Cerebellar cortex (tissue), 1 donor: ENCODE data around the gene TOP1.

Experiments used
- DNase-seq: peaks from one replicate; pipeline ENCODE4 v3.0.0-alpha.2; 2015; ENCODE audit warnings: low spot score

Gene TOP1

DNA sequence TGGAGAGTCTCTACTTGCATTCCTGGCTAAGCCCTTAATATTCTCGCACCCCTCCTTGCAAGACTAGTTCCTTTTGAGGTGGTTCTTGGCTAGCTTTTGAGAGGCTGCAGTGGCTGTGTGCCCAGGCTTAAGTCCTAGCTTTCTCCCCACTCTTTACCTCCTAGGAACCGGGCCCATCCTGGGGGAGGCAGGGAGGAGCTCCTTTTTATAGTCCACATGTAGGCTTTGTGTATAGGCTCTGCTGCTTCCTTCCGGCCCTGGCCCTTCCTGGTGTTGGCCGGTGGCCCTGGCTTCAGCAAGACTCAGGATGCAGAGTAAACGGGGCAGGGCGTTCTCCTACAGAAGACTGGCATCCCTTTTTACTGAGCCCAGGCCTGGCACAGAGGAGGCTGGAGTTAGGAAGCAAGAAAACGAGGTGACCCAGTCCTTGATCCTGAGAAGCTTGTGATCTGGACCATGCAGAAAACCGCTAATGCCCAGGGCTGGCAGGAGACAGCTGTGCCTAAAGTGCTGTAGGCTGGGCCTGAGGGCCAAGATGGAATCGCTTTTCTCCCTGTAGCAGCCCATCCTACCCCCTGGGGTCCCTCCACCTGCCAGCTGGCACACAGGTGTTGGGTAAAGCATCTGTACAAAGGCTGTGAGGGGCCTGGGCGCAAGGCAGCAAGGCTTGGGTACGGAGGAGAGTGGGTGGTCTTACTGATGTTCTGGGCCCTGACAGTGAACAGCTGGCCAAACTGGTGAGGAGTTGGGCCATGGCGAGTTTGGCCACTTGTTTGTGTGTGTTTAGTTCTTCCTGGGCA, 117.4 kb downstream of the TOP1 start:
- peak; percentile 74 for DNase-seq

DNA sequence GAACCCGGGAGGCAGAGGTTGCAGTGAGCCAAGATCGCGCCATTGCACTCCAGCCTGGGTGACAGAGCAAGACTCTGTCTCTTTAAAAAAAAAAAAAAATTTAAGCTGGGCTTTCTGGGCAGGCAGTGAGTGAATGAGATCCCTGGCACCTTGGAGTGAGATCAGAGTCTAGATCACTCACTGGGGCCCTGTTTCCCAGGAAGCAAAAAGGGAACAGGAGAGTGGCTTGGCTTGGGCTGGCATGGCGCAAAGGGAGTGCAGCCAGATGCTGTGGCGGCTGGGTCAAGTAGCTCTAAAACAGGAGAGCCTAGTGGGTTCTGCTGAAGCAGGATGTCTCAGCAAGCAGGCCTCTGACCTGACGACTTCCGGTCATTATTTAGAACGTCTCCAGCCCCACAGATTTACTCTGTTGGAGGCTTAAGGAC, 119.2 kb downstream of the TOP1 start:
- no peak for DNase-seq

- DNase-seq, result no peak
These were observed 120.3 kb downstream of the TOP1 start for GRCh38 chr20:41148942-41149341.

GRCh38 chr20:41150664-41151063, 122.0 kb downstream of the TOP1 start:
- DNase-seq, result no peak

DNA sequence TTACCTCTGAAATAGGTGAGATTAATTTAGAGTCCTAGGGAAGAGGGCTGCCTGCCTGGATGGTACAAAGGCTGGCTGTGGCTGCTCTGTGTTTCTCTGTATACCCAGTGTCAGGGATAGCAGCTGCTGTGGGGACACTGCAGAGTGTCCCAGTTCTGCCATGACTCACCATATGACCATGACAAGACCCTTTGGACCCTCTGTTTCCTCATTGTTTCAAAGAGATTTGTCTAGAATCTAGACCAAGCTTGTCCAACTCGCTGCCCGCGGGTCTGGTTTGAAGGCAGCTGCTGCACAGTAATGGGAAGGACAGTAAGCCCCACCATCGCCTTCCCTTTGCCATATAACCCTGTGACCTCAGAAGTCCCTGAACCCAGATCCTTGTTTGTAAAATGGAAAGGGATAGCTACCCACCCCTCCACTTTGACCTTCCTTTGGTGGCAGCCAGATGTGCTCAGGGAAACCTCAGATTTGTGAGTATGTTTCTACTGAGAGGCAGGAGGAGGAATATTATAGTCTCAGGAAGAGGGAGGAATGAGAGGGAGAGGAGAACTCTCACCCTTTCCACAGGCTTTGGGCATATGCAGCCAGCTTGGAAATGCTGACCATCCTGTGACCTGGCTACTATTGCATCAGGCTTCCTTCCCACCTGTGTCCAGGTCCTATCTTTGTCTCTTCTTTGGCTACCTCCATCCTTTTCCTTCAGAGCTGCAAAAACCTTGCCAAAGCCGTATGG, 122.7 kb downstream of the TOP1 start:
- DNase-seq, result no peak

DNA sequence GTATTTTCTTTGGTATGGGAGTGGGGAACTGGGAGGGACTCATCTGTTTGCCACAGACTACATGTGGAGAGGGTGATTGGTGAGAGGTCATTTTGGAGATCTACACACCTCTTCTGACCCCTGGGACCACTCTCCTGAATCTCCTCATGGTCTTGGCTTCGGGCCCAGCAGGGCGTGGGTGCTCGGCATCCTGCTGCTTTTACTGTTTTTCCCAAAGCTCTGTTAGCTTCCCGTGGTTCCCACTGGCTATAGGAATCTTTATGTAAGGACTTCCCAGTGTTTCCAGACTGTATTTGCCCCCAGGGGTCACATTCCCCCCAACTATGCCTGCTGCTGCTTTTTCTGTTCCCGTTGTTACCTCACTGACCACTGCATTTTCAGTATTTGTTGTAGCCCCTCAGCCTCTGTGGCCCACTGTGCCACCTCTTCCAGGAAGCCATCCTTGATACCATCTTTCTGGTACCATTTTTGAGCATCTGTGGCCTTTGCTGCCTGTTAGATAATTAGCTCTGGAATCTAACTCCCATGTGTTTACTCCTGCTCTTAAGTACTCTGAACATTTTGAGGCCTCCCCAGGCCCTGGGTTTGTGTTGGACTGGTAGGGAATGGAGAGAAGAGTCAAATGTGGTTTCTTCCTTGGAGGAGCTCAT, 123.6 kb downstream of the TOP1 start:
- no peak for DNase-seq

DNA sequence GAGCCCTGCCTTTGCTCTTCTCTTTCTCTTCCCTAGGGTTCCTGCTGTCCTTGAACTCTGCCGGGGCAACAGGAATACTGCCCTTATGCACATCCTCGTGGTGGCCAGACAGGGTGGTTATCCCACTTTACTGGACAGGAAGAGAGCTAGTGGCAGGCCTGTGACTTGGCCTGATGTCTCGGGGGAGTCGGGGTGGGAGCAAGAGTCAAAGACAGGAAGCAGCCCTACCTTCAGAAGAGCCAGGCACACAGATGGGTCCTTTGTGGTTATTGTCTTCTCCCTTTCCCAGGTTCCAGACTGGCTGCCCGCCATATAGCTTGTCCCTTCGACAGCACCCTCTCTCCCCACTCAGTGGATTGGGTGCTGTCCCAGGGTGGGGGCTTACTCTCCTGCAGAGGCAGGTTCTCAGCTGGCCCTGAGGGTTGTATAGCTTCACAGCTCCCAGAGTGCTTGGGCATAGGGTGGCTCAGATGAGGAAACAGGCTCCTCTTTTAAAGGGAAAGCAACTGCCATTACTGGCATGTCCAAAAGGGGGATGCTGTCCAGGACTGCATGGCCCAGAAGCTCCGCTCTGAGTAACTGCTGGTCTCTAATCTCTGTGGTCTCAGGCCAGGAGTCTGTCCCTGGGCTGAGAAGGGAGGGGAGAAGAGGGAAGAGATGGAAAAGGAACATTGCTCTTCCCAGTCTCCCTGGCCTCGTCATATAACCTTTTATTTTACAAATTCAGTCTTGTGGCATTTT, 126.0 kb downstream of the TOP1 start:
- no peak for DNase-seq

- DNase-seq, result no peak
These were observed 126.6 kb downstream of the TOP1 start for GRCh38 chr20:41155261-41155660.

DNA sequence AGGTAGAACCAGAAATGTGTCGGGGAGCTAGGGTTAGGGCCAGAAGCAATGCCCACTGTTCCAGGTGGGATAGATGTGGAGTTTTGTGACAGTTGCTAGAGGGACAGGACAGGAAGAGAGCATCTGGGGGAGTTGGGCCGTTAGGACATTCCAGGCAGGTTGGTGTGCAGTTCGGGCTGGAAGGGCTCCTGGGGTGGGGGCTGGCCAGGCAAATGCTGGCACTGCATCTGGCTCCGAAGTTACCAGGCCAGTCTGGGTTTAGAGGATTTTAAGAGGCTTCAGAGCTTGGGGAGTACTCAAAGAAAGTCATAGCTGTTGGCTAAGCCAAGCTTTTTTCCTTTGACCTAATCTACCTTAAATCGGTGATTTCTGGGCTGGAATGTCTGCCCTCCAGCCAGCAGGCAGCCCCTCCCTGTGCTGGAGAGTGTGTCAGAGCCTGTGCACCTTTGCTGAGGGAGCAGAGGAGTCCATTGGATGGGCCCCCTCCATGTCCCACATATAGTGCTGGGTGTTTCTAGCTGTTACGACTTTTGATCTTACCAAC, 129.5 kb downstream of the TOP1 start:
- DNase-seq, result no peak

DNA sequence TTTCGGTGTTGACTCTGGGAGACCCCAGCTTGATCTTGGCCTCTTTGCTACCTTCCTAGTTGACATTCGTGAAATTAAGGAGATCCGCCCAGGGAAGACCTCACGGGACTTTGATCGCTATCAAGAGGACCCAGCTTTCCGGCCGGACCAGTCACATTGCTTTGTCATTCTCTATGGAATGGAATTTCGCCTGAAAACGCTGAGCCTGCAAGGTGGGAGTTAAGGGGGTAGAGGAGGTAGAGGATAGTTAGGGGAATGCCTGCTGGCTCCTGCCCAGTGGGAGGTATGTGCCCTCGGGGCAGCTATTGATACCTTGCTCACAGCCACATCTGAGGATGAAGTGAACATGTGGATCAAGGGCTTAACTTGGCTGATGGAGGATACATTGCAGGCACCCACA, 130.9 kb downstream of the TOP1 start:
- DNase-seq, result no peak

DNA sequence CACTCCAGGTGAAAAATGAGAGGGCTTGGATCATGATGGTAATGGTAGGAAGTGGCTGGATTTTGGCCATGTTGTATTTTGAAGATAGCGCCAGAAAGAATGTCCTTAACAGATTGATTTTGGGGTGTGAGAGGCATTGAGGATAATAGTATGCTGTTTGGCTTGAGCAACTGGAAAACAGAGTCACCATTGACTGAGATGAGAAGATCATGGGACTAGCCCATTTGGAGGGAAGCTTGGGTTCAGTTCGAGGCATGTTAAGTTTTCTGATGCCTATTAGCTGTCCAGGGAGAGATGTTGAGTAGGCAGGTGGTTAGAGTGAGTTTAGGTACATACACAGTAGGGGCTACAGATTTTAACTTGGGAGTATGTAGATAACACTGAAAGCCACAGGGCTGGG, 132.1 kb downstream of the TOP1 start:
- no peak for DNase-seq

DNA sequence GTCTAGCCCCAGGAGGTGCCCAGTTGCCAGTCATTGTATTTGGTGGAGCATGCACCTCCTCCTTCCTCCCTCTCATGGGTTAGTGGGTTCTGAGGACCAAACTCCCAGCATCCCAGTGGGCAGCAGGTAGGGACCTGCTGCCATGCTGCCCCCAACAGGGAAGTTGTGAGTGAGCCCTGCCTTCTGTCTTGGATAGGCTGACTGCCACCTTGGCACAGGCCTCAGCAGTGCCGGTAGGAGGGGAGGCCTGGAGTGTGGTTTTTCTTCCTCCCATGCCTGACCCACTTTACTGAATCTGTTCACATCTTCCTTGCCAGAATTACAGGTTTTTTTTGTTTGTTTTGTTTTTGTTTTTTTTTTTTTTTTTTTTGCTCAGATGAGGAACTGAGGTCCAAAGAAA, 133.3 kb downstream of the TOP1 start:
- DNase-seq, result peak; percentile 98

DNA sequence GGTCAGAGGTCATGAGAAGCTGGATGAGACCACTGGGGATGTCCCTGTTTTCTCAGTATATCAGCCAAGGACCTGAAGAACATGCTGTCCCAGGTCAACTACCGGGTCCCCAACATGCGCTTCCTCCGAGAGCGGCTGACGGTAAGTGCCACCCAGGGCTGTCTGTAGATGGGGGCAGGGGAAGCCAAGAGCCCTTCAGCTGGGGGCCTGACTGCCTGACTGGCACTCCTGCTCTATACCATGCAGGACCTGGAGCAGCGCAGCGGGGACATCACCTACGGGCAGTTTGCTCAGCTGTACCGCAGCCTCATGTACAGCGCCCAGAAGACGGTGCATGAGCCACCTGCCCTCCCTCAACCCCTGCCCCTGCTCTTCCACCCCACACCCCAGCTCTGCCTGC, 133.8 kb downstream of the TOP1 start:
- DNase-seq, result no peak

DNA sequence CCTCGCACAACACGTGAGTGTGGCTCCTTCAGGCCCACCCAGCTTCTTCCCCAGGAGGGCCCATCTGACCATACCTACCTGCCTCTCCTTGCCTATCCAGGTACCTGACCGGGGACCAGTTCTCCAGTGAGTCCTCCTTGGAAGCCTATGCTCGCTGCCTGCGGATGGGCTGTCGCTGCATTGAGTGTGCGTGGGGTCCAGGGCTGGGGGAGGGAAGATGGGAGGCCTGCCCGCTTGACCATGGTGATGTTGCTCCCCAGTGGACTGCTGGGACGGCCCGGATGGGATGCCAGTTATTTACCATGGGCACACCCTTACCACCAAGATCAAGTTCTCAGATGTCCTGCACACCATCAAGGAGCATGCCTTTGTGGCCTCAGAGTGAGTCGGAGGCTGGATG, 135.2 kb downstream of the TOP1 start:
- no peak for DNase-seq

GRCh38 chr20:41165001-41165882, 136.6 kb downstream of the TOP1 start:
- no peak for DNase-seq

GRCh38 chr20:41166201-41167117, 137.8 kb downstream of the TOP1 start:
- DNase-seq, result no peak

DNA sequence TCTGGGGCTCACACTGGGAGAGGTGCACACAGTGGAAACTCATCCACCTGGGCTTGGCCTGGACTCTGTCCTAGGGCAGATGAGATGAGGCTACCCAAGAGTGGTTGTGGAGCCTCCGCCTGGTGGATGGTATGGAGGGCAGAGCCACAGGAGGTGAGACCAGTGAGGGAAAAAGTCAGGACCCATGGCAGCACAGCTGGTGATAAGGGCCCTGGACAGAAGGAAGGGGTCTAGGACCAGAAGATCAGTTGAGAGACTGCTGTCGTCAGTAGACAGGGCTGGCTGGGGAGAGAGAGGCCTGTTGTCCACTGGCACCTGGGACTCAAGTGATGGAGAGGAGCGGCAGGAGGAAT, 138.5 kb downstream of the TOP1 start:
- no peak for DNase-seq

DNA sequence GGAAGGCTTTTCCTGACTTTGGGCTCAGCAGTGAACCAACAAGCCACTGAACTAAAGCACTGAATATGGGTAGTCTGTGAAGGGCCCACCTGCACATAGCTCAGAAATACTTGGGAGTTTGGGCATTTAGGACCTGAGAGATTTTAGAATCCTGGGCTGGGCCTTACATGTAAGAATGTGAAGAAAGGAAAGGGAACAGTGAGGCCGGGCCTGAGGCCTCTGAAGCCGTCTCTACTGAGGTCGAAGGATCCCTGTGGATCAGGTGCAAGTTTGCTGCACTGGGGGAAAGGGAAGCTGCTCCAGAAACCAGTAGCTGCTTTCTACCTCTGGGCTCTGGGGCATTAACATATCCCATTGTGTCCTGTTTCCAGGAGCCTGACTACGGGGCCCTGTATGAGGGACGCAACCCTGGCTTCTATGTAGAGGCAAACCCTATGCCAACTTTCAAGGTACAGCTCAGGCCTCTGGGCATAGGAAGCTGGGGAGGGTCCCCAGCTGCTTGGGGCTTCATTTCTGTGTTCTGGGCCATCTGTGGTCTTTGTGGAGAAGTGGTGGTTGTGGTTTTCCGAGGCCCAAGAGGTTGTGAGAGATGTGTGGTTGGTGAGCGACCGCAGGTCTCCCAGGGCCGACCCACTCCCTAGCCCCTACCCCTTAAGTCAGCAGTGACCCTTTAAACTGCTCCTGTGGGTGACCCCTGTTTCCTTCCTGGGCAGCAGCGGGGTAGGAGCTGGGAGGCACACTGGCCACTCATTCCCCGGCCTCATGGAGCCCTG, 139.0 kb downstream of the TOP1 start:
- no peak for DNase-seq
